MCF 10A (cell line): ENCODE measurements around the gene NEK10. TPM values are rescaled to one million over a fixed set of nuclear protein-coding genes. Genes with fewer than 3 reads are reported as not detected.

Experiments
- BruUV-seq: library from RNA; stranded (reverse); fragments of 400-500 nt; replicated peaks from 2 replicates; lab custom pipeline; 2021; lab: Mats Ljungman, UMichigan
- CTCF ChIA-PET: fragments of 300-600 bp; sonication (Branson Sonifier 250); formaldehyde crosslinking; extraction: SDS; loops from one replicate; lab custom pipeline; 2021; ENCODE audit warnings: antibody characterized with exemption, inconsistent platforms; lab: Yijun Ruan, JAX
- POLR2A ChIA-PET: fragments of 300-600, 350-650 bp; sonication (Branson Sonifier 250); formaldehyde crosslinking; extraction: SDS; loops from one replicate; lab custom pipeline; 2020; ENCODE audit warnings: antibody characterized with exemption, inconsistent platforms; lab: Yijun Ruan, JAX
- DNase-seq: peaks from one replicate; pipeline ENCODE4 v3.0.0-alpha.2; 2018; ENCODE audit not compliant: unreplicated experiment
- H3K27ac Mint-ChIP-seq: one replicate; pipeline ENCODE4 v1.8.0; 2022; ENCODE audit warnings: mild to moderate bottlenecking, low read depth, mixed read lengths; ENCODE audit not compliant: unreplicated experiment
- H3K27me3 Mint-ChIP-seq: one replicate; pipeline ENCODE4 v1.8.0; 2022; ENCODE audit warnings: mixed read lengths; ENCODE audit not compliant: insufficient read depth, unreplicated experiment
- H3K36me3 Mint-ChIP-seq: one replicate; pipeline ENCODE4 v1.8.0; 2022; ENCODE audit warnings: mild to moderate bottlenecking, moderate library complexity, mixed read lengths; ENCODE audit not compliant: insufficient read depth, unreplicated experiment
- H3K4me1 Mint-ChIP-seq: one replicate; pipeline ENCODE4 v1.8.0; 2022; ENCODE audit warnings: mixed read lengths; ENCODE audit not compliant: insufficient read depth, unreplicated experiment
- H3K4me3 Mint-ChIP-seq: one replicate; pipeline ENCODE4 v1.8.0; 2022; ENCODE audit warnings: mild to moderate bottlenecking, moderate library complexity, mixed read lengths; ENCODE audit not compliant: unreplicated experiment
- H3K9me3 Mint-ChIP-seq: one replicate; pipeline ENCODE4 v1.8.0; 2022; ENCODE audit warnings: mixed read lengths; ENCODE audit not compliant: unreplicated experiment
- intact Hi-C: fragments of 100-400 bp; cut with micrococcal nuclease; formaldehyde crosslinking; loops from 2 replicates; pipeline ENCODE4 v1.14.1; 2022
- total RNA-seq: library from RNA; stranded (reverse); gene quantifications from 2 replicates; pipeline ENCODE4 v1.2.3, GENCODE V29; 2022
- TF ChIP-seq, protein P1 (sequence below): fragments of 200-600 bp; IDR thresholded peaks from one replicate; pipeline ENCODE4 v1.8.0; 2022; ENCODE audit warnings: antibody characterized with exemption, mild to moderate bottlenecking; ENCODE audit not compliant: unreplicated experiment

The NEK10 gene
- total RNA-seq, 1 experiment from 2014 or later: 0.44 TPM

DNA sequence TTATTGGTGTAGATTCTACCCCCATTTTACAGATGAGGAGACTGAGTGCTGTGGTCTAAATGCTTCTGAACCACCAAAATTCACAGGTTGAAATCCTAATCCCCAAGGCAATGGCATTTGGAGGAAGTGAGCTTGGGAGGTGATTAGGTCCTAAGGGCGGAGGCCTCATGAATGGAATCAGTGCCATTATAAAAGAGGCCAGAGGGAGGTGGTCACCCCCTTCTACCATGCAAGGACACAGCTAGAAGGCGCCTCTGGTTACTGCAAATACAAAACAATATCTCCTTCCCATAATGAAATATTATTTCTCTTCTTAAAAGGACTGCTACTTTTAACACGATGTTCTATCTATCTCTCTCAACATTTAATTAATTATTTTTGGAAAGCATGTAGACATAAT lies 223.5 kb downstream of the NEK10 start:
- CTCF ChIA-PET: interaction anchor here (1.6 to 3.7 kb wide), 2 partner anchors 12 to 108 kb away, joined by 5 to 31 read pairs; no protein-coding TSS in a partner anchor
- no peak overlapping the region for H3K27ac Mint-ChIP-seq
- H3K4me3 Mint-ChIP-seq: no peak overlapping the region
- POLR2A ChIA-PET: interaction anchor here (0.6 kb wide), 1 partner anchor 1191 kb away, joined by 3 read pairs; no protein-coding TSS in a partner anchor
- no peaks in the 10 kb centered on the region for H3K9me3 Mint-ChIP-seq
- TF ChIP-seq, protein P1, sequence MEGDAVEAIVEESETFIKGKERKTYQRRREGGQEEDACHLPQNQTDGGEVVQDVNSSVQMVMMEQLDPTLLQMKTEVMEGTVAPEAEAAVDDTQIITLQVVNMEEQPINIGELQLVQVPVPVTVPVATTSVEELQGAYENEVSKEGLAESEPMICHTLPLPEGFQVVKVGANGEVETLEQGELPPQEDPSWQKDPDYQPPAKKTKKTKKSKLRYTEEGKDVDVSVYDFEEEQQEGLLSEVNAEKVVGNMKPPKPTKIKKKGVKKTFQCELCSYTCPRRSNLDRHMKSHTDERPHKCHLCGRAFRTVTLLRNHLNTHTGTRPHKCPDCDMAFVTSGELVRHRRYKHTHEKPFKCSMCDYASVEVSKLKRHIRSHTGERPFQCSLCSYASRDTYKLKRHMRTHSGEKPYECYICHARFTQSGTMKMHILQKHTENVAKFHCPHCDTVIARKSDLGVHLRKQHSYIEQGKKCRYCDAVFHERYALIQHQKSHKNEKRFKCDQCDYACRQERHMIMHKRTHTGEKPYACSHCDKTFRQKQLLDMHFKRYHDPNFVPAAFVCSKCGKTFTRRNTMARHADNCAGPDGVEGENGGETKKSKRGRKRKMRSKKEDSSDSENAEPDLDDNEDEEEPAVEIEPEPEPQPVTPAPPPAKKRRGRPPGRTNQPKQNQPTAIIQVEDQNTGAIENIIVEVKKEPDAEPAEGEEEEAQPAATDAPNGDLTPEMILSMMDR: no peak
- no TSS peak for BruUV-seq
- H3K4me1 Mint-ChIP-seq: no peaks in the 10 kb centered on the region
- DNase-seq: no peak
- no peaks in the 10 kb centered on the region for H3K36me3 Mint-ChIP-seq
- H3K27me3 Mint-ChIP-seq: no peaks in the 10 kb centered on the region
- intact Hi-C loops: no loop called here

- H3K4me3 Mint-ChIP-seq: no peak overlapping the region
- intact Hi-C loops: no loop called here
- BruUV-seq: no TSS peak
- H3K4me1 Mint-ChIP-seq: no peaks in the 10 kb centered on the region
- H3K36me3 Mint-ChIP-seq: no peaks in the 10 kb centered on the region
- TF ChIP-seq, protein P1: no peak
- DNase-seq: peak; percentile 8
- ChIA-PET POLR2A (no interaction called here), CTCF (interaction anchor here (0.6 to 3.0 kb wide), 5 partner anchors 21 to 1298 kb away, joined by 3 to 14 read pairs (median 3); no protein-coding TSS in a partner anchor)
- H3K27me3 Mint-ChIP-seq: no peaks in the 10 kb centered on the region
- no peaks in the 10 kb centered on the region for H3K9me3 Mint-ChIP-seq
- no peak overlapping the region for H3K27ac Mint-ChIP-seq
Measured at GRCh38 chr3:27141668-27142067, 227.5 kb downstream of the NEK10 start.

DNA sequence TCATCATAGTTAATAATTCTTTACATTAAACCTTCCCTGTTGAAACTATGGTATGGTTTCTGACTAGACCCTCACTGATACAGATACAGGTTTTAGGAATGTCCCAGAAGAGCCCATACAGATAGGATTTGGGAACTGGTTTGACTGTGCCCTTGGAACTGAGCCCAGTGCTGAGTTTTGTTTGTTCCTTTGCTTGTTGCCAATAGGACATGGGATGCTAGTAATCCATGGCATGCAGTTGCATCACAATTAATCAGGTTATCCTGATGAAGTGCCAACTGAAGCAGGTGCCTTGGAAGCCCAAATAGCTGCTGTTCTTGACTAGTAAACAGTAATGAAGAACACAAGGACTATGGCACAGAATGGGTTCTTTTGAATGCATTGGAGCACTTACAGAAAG lies 230.6 kb downstream of the NEK10 start:
- intact Hi-C loops: no loop called here
- DNase-seq: no peak
- H3K4me1 Mint-ChIP-seq: no peaks in the 10 kb centered on the region
- no peaks in the 10 kb centered on the region for H3K27me3 Mint-ChIP-seq
- H3K9me3 Mint-ChIP-seq: no peaks in the 10 kb centered on the region
- H3K27ac Mint-ChIP-seq: no peak overlapping the region
- BruUV-seq: no TSS peak
- H3K4me3 Mint-ChIP-seq: no peak overlapping the region
- TF ChIP-seq, protein P1: no peak
- ChIA-PET POLR2A (no interaction called here), CTCF (interaction anchor here (0.8 kb wide), 1 partner anchor 115 kb away, joined by 4 read pairs; no protein-coding TSS in a partner anchor)
- no peaks in the 10 kb centered on the region for H3K36me3 Mint-ChIP-seq

DNA sequence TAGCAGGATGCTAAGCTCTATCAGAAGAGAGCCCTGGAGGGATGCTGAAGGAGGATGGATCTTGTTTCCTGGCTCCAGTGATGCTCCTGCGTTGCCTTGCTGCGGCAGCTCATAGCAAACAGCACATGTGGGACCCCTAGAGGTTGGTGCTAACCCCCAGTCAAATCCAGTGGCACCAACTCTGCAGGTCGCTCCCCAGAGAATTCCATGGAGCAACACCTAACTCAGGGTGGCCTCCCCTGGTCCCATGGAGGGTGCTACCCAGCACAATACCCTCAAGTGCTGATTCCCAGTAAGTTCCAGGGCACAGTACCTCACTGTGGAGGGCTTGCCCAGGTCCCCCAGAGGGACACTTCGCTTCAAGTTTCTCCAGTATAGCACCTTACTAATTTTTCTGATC lies 231.2 kb downstream of the NEK10 start:
- Mint-ChIP-seq H3K27me3 (no peaks in the 10 kb centered on the region), H3K9me3 (no peaks in the 10 kb centered on the region), H3K27ac (no peak overlapping the region), H3K36me3 (no peaks in the 10 kb centered on the region), H3K4me3 (no peak overlapping the region), H3K4me1 (no peaks in the 10 kb centered on the region)
- TF ChIP-seq, protein P1: no peak
- CTCF ChIA-PET: interaction anchor here (0.6 to 6.0 kb wide), 5 partner anchors 27 to 542 kb away, joined by 3 to 70 read pairs (median 3); no protein-coding TSS in a partner anchor
- POLR2A ChIA-PET: no interaction called here
- no peak for DNase-seq
- no TSS peak for BruUV-seq
- intact Hi-C loops: no loop called here
